ENCODE data around the gene SERP2. TPM values are rescaled to one million over a fixed set of nuclear protein-coding genes. Genes with fewer than 3 reads are reported as not detected.
"Not testable (repeated sequence)": the region's sequence is repeated elsewhere in the genome, so short reads cannot be mapped to it uniquely, and the experiment has no call there.

The SERP2 gene
- total RNA-seq: 5.7 TPM
- polyA plus RNA-seq (ENCODE audit: insufficient read depth in 1 of 8, insufficient read length in 8 of 8, low replicate concordance in 1 of 8): 1 to 10 TPM; 4.6 to 6.8 (median 5.4) TPM
- long read RNA-seq, donor 1: 0 reads
- long read RNA-seq, donor 2, partial matches to known transcripts: 0 of 1 reads
- long read RNA-seq, donor 2, other reads (novel, unspliced or antisense): 0 of 1 reads
- long read RNA-seq, donor 3, partial matches to known transcripts: 0 of 2 reads
- long read RNA-seq, donor 3, other reads (novel, unspliced or antisense): 0 of 2 reads
- long read RNA-seq, donor 4, partial matches to known transcripts: 0 of 1 reads
- long read RNA-seq, donor 4, other reads (novel, unspliced or antisense): 0 of 1 reads
- long read RNA-seq, donor 5, transcript SERP2-203 (4 exons, 962 nt): major isoform, 6 of 6 reads
- long read RNA-seq, donor 5, partial matches to known transcripts: 0 of 6 reads
- long read RNA-seq, donor 5, other reads (novel, unspliced or antisense): 0 of 6 reads
- long read RNA-seq, donor 6, partial matches to known transcripts: 0 of 7 reads
- long read RNA-seq, donor 6, other reads (novel, unspliced or antisense): 0 of 7 reads
- long read RNA-seq, donor 7, partial matches to known transcripts: 0 of 3 reads
- long read RNA-seq, donor 7, other reads (novel, unspliced or antisense): 0 of 3 reads
- long read RNA-seq, donor 8, partial matches to known transcripts: 0 of 1 reads
- long read RNA-seq, donor 8, other reads (novel, unspliced or antisense): 0 of 1 reads
- long read RNA-seq, donor 9, partial matches to known transcripts: 0 of 2 reads
- long read RNA-seq, donor 9, other reads (novel, unspliced or antisense): 0 of 2 reads
- long read RNA-seq, donor 10, transcript SERP2-203 (4 exons, 962 nt): major isoform, 5 of 9 reads
- long read RNA-seq, donor 10, partial matches to known transcripts: 0 of 9 reads
- long read RNA-seq, donor 10, other reads (novel, unspliced or antisense): 0 of 9 reads
- long read RNA-seq, donor 11: 0 reads

DNA sequence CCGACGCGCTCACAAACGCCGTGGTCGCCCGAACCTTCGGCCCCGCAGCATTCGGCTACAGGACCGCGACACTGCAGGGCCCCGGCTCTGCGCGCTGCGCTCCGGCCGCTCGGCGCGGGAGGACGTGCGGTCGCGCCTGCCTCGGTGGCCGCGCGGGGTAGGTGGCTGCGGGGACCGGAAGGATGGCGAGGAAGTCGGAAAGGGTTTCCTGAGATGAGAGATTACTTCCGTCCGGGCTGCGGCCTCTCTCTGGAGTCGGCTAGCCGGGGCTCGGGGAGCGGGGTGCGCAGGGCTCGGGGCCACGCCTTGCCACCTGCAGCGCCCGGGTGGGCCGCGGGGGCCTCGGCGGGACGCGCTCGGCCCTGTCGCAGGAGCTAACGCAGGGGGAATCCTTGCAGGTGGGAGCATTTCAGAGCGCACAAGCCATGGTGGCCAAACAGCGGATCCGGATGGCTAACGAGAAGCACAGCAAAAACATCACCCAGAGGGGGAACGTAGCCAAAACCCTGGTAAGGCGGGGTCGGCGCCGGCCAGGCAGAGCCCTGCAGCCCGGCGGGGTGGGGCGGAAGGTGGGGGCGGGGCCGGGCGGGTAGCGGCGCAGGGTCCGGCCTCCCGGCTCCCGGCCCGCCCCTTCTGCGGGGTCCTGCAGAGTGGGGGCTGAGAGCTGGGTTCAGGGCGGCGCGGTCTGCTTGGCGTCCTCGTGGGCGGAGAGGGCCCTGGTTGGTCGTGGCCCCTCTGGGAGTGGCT lies at the start of gene SERP2:
Gene SERP2, plus strand, starts transcription at position 224 of the 747 bp plus-strand sequence. Its CDS starts 202 bp downstream, at position 426.
- peak within 1 kb of the TSS; percentile 48 for H3K4me3 ChIP-seq (ENCODE audit: low read length)
- H3K4me1 ChIP-seq (ENCODE audit: control insufficient read depth, insufficient read depth, low read length): peaks cover 10% of the 10 kb centered on the region
- H3K36me3 ChIP-seq (ENCODE audit: control insufficient read depth, insufficient read depth, low read length): no peaks in the 10 kb centered on the region
- H3K27ac ChIP-seq (ENCODE audit: low read length): no peak within 1 kb of the TSS
- no peaks in the 10 kb centered on the region for H3K9me3 ChIP-seq (replicated peaks; ENCODE audit: control insufficient read depth, low read depth, low read length)
- 1% methylated on average over 72 of the region's 83 CpGs for WGBS (ENCODE audit: insufficient coverage)
- peak; percentile 69 for DNase-seq
- H3K27me3 ChIP-seq (ENCODE audit: control insufficient read depth, insufficient read depth, low read length): peaks cover 2% of the 10 kb centered on the region

DNA sequence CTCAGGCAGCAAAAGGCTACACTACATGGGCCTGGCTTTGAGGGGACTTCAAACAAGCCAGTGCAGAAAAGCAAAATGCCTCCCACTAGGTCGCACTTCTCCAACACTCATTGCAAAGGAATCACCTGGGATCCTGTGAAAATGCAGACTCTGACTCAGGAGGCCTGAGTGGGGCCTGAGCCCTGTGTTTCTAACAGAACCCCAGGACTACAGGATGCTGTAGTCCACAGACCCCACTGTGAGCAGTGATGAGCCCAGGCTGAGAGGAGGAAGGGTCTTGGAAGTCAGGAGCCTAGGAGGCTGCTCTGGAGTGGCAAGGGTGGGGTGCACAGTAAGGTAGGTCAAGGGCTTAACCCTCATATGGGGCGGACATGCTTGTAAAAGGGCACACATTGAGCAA lies 46.7 kb upstream of the SERP2 start:
- H3K27ac ChIP-seq (ENCODE audit: low read length): no peak overlapping the region
- no peaks in the 10 kb centered on the region for H3K27me3 ChIP-seq (ENCODE audit: control insufficient read depth, insufficient read depth, low read length)
- H3K9me3 ChIP-seq (replicated peaks; ENCODE audit: control insufficient read depth, low read depth, low read length): no peaks in the 10 kb centered on the region
- 91% methylated on average over 1 of the region's 2 CpGs for WGBS (ENCODE audit: insufficient coverage)
- no peak for DNase-seq
- no peaks in the 10 kb centered on the region for H3K36me3 ChIP-seq (ENCODE audit: control insufficient read depth, insufficient read depth, low read length)
- H3K4me3 ChIP-seq (ENCODE audit: low read length): no peak overlapping the region
- H3K4me1 ChIP-seq (ENCODE audit: control insufficient read depth, insufficient read depth, low read length): peaks cover 6% of the 10 kb centered on the region

DNA sequence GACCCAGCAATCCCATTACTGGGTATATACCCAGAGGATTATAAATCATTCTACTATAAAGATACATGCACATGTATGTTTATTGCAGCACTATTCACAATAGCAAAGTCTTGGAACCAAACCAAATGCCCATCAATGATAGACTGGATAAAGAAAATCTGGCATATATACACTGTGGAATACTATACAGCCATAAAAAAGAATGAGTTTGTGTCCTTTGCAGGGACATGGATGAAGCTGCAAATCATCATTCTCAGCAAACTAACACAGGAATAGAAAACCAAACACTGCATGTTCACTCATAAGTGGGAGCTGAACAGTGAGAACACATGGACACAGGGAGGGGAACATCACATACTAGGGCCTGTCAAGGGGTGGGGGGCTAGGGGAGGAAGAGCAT lies 44.6 kb upstream of the SERP2 start:
- not testable (repeated sequence) for H3K36me3 ChIP-seq (ENCODE audit: control insufficient read depth, insufficient read depth, low read length); H3K4me3 ChIP-seq (ENCODE audit: low read length); H3K9me3 ChIP-seq (replicated peaks; ENCODE audit: control insufficient read depth, low read depth, low read length); H3K27ac ChIP-seq (ENCODE audit: low read length); H3K27me3 ChIP-seq (ENCODE audit: control insufficient read depth, insufficient read depth, low read length); DNase-seq
- H3K4me1 ChIP-seq (ENCODE audit: control insufficient read depth, insufficient read depth, low read length): peaks cover 19% of the 10 kb centered on the region

DNA sequence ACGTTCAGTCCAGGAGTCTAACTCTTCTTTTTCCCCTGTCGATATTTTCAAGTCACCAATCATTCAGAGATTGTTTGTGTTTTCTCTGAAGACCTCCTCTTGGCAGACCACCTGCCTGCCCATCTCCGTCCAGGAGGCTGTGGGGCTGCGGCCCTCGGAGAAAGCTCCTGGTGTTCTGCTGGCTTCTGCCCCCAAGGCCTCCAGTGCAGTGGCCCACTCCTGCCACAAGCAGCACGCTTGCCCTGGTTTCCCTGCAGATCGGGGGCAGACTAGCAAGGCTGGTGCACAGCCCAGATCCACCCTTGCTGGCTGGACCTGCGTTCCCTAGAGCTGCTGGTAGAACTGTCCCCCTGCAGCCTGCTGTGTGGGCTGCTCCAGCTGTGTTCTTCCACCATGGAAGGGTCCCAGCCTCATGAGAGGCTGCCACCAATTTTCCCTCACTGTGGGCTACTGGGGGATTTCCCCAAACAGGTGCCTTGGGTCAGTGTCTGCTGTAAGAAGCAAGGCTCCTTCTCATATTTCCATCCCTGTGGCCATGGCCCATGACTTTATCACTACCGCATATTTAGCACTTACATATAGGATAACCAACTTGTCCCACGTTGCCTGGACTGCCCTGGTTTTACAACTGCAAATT lies 43.6 kb upstream of the SERP2 start:
- H3K27ac ChIP-seq (ENCODE audit: low read length): no peak overlapping the region
- 88% methylated on average over 9 of the region's 10 CpGs for WGBS (ENCODE audit: insufficient coverage)
- H3K27me3 ChIP-seq (ENCODE audit: control insufficient read depth, insufficient read depth, low read length): no peaks in the 10 kb centered on the region
- H3K9me3 ChIP-seq (replicated peaks; ENCODE audit: control insufficient read depth, low read depth, low read length): no peaks in the 10 kb centered on the region
- H3K36me3 ChIP-seq (ENCODE audit: control insufficient read depth, insufficient read depth, low read length): no peaks in the 10 kb centered on the region
- peaks cover 19% of the 10 kb centered on the region for H3K4me1 ChIP-seq (ENCODE audit: control insufficient read depth, insufficient read depth, low read length)
- H3K4me3 ChIP-seq (ENCODE audit: low read length): no peak overlapping the region
- no peak for DNase-seq

DNA sequence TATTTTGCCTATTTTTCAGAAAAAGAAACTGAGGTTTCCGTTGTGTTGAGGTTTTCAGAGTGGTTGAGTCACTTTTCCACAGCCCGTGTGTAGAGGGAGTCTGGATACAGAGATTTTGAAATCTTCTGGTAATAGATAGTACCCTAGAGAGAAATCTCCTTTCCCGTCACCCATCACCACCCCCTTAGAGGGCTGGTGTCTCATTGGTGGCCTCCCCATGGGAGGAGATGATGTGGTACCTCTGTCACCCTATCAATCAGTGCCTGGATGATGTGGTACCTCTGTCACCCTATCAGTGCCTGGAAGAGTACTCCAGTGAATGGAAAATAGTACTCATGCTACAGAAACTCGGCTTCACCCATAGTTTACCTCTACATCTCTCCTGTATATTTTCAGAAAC lies 42.2 kb upstream of the SERP2 start:
- H3K9me3 ChIP-seq (replicated peaks; ENCODE audit: control insufficient read depth, low read depth, low read length): no peaks in the 10 kb centered on the region
- no peak for DNase-seq
- no peak overlapping the region for H3K4me3 ChIP-seq (ENCODE audit: low read length)
- WGBS (ENCODE audit: insufficient coverage): no CpG with 5 or more reads among the region's 4 CpGs
- peaks cover 19% of the 10 kb centered on the region for H3K4me1 ChIP-seq (ENCODE audit: control insufficient read depth, insufficient read depth, low read length)
- H3K27me3 ChIP-seq (ENCODE audit: control insufficient read depth, insufficient read depth, low read length): no peaks in the 10 kb centered on the region
- H3K27ac ChIP-seq (ENCODE audit: low read length): peak overlapping the region; percentile 69
- no peaks in the 10 kb centered on the region for H3K36me3 ChIP-seq (ENCODE audit: control insufficient read depth, insufficient read depth, low read length)

DNA sequence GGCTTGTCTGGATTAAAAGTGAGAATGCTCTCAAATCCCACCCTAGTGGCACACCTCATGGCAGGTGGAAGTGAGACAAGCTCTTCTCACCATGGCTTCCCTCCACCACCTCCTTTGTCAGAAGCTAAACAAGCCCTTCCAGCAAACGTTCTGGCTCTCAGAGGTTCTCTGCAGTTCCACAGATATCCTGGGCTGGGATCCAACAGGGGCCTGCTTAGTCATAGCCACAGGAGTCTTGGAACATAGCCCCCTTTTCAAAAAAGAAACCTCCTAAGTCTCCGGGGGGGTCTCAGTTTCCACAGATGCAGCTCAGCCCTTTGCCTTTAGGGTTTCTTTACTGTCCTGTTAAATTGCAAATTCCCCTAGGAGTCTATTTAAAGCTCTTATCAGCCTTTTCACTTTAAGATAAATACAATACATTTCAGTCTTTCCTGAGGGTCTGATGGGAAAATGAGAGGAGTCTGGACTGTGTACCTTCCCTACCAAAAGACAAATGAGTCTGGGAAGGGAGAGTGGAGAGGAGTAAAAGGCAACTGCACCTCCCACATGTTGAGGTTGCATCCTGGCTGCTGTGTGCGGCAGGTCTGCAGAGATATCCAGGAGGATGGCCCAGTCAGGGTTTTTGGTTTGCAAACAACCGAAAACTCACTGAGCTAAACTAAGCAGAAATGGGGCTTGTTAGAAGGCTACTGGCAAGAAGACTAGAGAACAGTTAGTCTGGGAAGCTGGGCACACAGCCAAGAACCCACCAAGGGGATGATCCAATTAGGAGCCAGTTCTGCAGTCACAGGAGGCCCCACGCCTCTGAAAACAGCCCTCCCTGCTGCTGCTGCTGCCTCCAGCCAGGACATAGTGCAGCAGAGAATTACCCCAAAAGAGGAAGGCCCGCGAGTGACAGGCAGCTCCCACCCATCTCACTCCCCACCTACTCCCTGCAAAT lies 41.4 kb upstream of the SERP2 start:
- no peak overlapping the region for H3K4me3 ChIP-seq (ENCODE audit: low read length)
- peak; percentile 94 for DNase-seq
- 3% methylated on average over 4 of the region's 7 CpGs for WGBS (ENCODE audit: insufficient coverage)
- peak overlapping the region; percentile 69 for H3K27ac ChIP-seq (ENCODE audit: low read length)
- H3K4me1 ChIP-seq (ENCODE audit: control insufficient read depth, insufficient read depth, low read length): peaks cover 19% of the 10 kb centered on the region
- no peaks in the 10 kb centered on the region for H3K9me3 ChIP-seq (replicated peaks; ENCODE audit: control insufficient read depth, low read depth, low read length)
- no peaks in the 10 kb centered on the region for H3K27me3 ChIP-seq (ENCODE audit: control insufficient read depth, insufficient read depth, low read length)
- no peaks in the 10 kb centered on the region for H3K36me3 ChIP-seq (ENCODE audit: control insufficient read depth, insufficient read depth, low read length)

DNA sequence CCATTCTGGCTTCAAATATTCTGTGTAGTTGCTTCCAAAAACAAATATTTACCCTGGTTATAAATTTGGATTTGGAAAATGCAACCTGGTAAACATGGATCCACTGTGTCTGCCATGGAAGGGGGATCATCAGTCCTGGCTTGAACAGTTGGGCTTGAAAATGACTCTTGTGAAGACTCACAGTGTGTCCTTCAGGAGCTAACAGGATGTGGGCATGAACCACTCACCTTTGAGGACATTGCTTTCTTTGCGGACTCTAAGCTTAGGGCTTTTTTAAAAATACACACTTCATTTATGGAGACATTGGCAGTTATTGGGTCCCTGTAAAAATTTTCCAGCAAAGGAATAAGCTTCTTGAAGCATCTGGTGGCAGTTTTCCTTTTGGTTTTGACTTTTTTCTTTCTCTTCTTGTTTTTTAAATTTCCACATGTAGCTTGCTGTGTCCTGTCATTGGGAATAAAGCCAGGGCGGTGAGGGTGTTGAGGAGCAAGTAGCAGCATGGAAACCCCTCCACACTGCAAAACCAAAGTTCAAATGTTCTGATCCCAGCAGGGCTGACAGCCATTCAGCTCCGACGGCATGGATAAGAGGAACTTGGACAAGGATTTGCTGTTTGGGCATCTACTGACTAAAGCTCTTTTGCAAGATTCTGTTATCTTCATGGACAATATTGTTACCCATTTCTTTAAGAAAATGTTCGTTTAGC lies 39.5 kb upstream of the SERP2 start:
- WGBS (ENCODE audit: insufficient coverage): no CpG with 5 or more reads among the region's 5 CpGs
- H3K4me3 ChIP-seq (ENCODE audit: low read length): no peak overlapping the region
- no peaks in the 10 kb centered on the region for H3K36me3 ChIP-seq (ENCODE audit: control insufficient read depth, insufficient read depth, low read length)
- H3K27me3 ChIP-seq (ENCODE audit: control insufficient read depth, insufficient read depth, low read length): no peaks in the 10 kb centered on the region
- DNase-seq: no peak
- H3K9me3 ChIP-seq (replicated peaks; ENCODE audit: control insufficient read depth, low read depth, low read length): no peaks in the 10 kb centered on the region
- peaks cover 19% of the 10 kb centered on the region for H3K4me1 ChIP-seq (ENCODE audit: control insufficient read depth, insufficient read depth, low read length)
- H3K27ac ChIP-seq (ENCODE audit: low read length): no peak overlapping the region

DNA sequence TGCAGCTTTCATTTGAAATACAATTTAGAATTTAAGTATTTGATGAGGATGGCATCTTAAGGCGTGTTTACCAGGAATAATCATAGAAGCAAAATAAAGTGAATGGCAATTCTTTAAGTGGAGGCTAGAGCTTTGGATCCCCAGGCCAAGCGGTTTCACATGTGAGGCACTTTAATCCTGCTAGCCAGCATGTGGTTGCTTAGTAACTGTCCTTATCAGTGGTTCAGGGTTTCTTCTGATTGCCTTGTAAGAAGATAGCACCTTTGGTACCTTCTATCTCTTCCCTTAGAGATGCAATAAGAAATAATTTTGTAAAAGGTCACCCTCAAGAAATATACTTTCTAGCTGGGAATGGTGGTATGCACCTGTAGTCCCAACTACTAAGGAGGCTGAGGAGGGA lies 38.9 kb upstream of the SERP2 start:
- no peak for DNase-seq
- no peaks in the 10 kb centered on the region for H3K27me3 ChIP-seq (ENCODE audit: control insufficient read depth, insufficient read depth, low read length)
- H3K36me3 ChIP-seq (ENCODE audit: control insufficient read depth, insufficient read depth, low read length): no peaks in the 10 kb centered on the region
- H3K9me3 ChIP-seq (replicated peaks; ENCODE audit: control insufficient read depth, low read depth, low read length): no peaks in the 10 kb centered on the region
- peaks cover 19% of the 10 kb centered on the region for H3K4me1 ChIP-seq (ENCODE audit: control insufficient read depth, insufficient read depth, low read length)
- no CpG with 5 or more reads among the region's 2 CpGs for WGBS (ENCODE audit: insufficient coverage)
- H3K27ac ChIP-seq (ENCODE audit: low read length): no peak overlapping the region
- H3K4me3 ChIP-seq (ENCODE audit: low read length): no peak overlapping the region

All from muscle of leg (tissue), 16 donors.